NCI-H2107 (cell line): ENCODE measurements around the gene COL6A3.
"Not testable (repeated sequence)": the region's sequence is repeated elsewhere in the genome, so short reads cannot be mapped to it uniquely, and the experiment has no call there.

Experiments used
- DNase-seq: peaks from one replicate; lab custom pipeline; 2025; lab: John Stamatoyannopoulos, UW

COL6A3 gene

DNA sequence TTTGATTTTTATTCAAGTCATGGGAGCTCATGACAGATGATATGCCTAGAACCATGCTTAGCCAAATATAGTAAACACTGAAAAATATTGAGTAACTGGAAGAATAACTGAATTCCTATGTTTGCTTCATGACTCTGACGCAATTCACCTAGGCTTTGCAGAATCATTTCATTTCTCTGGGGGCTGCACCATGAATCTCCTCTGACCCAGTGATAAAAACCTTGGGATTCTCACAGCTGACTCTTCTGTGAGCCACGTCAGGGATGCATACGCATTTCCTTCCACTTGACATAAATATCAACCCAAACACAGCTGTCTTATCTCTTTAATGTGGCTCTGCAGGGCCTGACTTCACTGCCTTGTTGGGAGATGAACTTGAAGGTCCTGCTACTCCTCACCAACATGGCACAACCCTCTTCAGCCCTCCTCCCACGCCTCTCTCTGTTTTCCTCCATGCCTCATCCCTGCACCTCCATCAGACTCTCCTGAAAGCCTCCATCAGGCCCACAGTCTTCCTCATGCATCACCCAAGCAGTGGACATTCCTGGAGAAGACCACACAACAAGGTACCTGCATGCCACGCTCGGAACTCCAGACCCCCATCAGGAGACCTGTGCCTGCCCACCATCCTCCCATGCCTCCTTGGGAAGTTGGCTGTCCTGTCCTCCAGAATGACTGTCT, 29.8 kb downstream of the COL6A3 start:
- no peak for DNase-seq

GRCh38 chr2:237380768-237381167, 33.2 kb downstream of the COL6A3 start:
- DNase-seq: no peak

- DNase-seq: no peak
Observed at GRCh38 chr2:237379636-237380035, 34.3 kb downstream of the COL6A3 start.

DNA sequence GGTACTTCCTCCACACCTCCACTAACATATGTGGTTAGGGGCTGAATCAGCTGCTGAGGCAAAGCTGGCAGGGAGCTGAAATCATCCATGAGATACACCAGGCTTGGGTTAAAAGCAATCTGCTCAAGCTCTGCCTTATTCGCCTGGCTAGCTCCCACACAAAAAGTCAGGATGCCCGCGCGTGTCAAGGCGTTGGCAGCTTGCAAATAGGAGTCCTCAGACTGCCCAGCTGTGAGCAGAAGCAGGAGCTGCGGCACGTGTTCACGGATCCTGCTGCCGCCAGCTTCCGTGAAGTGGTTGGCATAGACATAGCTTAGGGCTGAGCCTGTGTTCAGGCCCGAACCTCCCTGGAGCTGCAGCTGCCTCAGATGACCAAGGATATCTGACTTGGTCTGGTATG, 35.3 kb downstream of the COL6A3 start:
- DNase-seq: no peak

DNA sequence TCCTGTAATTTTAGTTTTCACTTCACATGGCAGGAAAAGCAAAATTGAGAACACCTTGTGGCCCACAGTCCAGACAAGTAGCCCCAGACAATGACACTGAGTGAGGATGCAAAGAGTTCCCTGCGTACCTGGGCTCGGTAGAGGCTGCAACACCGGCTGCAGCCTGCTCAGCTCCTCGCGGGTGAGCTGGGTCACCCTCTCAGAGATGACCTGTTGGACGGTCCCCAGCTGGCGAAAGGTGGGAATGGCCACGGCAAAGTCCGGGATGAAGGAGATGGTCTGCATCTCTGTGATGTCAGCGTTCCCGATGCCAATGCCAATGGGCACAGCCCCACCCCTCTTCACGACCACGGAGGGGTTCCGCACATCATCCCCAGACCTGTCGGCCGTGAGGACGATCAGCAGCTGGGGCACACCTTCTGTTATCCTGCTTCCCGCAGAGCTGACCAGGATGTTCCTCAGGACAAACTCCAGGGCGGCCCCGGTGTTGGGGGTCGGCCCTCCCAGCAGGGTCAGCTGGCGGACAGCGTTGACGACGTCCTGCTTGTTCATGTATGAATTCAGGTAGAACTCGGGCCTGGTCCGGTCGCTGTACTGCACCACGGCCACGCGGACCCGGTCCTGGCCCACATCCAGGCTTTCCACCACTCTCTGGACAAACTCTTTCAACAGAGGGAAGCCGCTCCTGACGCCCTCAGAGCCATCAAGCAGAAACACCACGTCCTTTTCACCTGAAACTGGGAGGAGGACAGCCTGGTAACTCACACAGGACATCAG, 39.5 kb downstream of the COL6A3 start:
- no peak for DNase-seq

DNA sequence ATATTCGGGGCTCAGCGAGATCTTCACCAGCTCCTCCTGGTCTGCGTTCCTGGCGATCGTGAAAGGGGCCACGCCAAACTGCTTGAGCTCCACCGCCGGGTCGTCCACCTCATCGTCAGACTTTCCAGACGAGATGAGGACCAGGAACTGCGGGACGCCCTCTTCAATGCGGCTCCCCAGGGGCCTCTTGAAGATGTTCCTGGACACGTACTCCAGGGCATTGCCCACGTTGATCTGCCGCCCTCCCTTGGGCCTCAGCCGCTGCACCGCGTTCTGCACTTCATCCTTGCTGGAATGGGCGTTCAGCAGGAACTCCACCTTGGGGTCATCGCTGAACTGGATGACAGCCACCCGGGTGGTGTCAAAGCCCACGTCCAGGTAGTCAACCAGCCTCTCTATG, 42.1 kb downstream of the COL6A3 start:
- no peak for DNase-seq

DNA sequence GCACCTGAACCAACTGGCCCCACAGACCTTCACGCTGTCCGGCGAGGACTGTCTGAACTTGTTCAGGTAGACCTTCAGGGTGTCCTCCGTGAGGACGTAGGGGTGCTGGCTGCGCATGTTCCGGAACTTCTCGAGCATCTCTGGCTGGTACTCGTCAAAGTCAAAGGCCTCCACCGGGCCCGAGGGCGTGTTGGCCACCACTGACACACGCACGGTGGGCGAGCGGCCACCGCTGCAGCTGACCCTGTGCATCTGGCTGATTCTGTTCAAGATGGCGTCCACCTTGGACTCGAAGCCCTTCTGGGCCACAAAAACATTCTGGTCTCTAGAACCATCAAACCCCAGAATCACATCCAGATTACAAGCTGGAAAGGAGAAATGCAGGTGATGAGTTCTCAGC, 48.3 kb downstream of the COL6A3 start:
- DNase-seq: no peak

GRCh38 chr2:237364655-237365054, 49.3 kb downstream of the COL6A3 start:
- no peak for DNase-seq

DNA sequence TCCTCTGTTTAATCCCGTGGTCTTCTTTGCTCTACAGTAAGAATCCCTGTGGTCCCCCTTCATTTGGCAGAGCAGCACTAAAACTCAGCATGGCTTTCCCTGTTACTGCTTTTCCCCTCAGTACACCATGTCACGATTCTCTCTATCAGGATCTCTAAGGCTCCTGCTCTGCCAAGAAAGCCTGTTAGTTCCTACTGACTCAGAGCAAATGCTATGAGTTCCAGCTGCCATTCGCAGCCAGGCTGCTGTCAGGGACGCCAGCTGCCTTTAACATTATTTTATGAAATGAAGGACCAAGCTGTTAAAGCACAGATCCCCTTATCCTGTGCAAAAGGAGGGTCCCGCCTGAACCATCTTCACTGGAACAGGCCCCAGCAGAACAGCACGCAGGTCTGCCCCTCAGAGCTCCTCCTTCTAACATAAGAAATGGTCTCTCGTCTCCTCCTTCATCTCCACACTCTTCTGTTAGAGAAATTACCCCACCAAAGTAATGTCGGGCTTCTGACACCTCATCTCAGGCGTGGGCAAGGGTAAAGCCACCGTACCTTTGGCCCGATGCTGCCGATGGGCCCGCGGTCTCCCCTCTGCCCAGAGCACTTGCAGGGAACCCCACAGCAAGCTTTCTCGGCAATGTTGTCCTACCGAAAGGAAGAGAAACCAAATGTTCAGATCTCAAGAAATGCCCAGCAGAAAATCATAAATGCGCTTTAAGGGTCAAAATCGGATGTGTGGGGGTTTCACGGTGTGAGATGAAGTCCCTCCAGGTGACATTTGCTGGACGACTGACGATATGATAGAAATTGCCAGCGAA, 52.6 kb downstream of the COL6A3 start:
- DNase-seq: no peak

GRCh38 chr2:237359894-237360780, 53.8 kb downstream of the COL6A3 start:
- no peak for DNase-seq

- no peak for DNase-seq
Observed at GRCh38 chr2:237359518-237359840, 54.5 kb downstream of the COL6A3 start.

DNA sequence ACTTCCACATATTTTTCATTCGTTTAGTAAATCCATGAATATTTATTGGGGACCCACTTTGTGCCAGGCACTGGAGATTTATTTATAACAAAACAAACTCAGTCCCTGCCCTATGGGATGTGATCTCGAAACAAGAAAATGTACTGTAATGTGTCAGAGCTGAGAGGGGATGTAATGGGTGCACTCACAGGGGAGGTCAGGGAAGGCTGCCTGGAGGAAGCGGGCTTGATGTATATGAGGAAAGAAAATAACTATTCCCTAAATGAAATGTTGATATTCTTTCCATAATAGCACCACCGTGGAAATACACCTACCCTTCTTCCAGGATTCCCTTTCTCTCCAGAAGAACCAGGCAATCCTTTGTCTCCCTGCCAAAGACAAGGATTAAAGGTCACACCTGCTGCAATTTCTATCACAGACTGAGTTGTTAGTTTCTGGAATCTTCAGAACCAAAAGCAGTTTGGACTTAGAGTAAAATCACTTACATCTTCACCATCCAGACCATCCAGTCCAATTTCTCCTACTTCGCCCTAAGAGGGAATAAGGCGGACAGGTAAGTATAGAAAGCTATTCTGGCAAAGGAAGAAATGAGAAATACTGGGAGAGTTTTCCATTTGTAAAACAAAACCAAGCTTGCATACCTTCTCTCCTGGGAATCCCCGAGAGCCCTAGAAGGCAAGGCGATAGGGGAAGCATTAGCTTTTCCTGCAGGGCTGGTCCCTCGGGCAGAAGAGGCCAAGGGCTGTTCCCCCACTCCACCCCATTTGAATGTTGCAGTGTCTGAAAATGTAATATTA, 55.0 kb downstream of the COL6A3 start:
- DNase-seq: no peak

GRCh38 chr2:237355701-237356100, 58.3 kb downstream of the COL6A3 start:
- DNase-seq: no peak

DNA sequence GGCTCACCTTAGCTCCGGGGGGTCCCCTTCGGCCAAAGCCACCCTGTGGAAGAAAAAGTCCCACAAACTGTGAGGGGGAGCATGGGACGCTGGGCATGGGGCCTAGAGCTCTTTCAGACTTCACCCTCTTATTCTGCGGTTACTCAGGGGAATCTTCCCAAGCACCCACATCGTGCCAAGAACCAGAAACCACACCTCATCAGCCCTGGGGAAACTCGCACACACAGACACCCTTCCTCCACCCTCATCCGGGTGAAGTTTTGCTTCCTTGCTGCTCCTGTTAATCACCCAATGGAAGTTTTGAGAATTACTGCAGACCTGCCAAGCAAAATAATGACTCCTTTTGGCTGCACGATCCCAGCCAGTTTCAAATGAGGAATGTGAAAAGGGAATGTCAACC, 59.1 kb downstream of the COL6A3 start:
- DNase-seq: no peak

DNA sequence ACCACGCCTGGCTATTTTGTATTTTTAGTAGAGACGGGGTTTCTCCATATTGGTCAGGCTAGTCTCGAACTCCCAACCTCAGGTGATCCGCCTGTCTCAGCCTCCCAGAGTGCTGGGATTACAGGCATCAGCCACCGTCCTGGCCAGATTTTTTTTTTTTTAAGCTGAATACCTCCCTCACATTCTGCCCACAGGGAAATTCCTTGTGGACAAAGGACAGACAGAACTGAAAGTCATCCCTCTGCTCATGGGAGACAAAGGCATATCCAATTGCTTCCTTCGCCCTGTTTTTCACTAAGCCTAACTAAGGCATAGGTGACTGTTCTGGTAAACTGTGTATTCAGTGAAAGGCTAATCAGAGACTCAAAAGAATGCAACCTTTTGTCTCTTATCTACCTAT, 59.8 kb downstream of the COL6A3 start:
- not testable (repeated sequence) for DNase-seq

- DNase-seq: no peak
Observed at GRCh38 chr2:237353215-237353614, 60.7 kb downstream of the COL6A3 start.

- DNase-seq: no peak
Observed at GRCh38 chr2:237352279-237352845, 61.6 kb downstream of the COL6A3 start.

DNA sequence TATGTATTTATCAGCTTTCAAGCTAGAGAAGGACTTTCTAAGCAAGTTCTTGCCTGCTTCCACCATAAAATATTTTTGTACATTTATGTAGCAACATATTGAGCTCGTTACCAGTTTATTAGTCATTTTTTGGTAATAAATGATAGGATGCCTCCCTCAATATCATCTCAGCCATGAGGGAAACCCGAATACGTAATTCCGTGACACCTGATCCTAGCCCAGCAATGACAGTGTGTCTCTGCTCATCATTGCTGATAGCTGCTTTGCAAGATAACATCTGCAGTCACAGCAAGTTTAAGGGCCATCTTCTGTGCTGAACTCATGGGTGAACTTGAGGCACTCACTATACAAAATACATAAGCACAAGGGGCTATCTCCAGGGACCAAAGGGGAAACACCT, 62.2 kb downstream of the COL6A3 start:
- no peak for DNase-seq

DNA sequence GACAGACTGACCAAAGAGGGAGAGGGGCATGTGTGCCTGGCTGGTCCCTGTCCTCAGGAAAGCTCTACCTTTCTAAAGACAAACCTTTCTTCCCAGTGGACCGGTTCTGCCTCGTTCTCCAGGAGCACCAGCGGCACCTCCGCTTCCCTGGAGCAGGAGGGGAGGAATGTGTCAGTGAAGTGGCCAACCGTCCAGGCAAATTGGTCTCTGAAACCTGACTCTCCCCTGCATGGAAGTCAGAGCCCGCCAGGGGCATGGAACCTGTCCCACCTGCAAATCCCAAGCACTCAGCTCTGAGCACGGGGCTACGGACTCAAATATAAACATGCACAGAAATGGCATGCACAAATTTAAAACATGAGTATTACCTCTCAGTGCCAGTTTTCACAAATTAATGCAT, 62.9 kb downstream of the COL6A3 start:
- no peak for DNase-seq

DNA sequence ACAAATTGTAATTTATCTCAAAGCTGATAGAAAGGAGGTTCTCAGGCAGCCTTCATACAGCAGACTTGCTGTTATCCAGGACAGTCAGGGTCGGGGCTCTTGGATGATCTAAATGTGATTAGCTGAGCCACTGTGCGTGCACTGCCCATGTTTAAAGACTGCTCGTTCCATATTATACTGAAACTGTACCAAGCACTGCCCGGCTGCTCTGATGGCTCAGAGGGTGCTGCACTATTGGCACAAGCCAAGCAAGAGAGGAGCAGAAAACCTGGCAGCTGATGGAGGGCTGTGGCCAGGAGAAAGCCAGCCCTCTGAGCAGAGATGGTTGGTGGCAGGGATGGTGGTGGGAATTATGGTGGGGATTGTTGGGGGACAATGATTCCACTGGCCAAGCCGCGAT, 63.4 kb downstream of the COL6A3 start:
- no peak for DNase-seq

GRCh38 chr2:237350070-237350469, 63.9 kb downstream of the COL6A3 start:
- DNase-seq: no peak
